Endothelial cell (in vitro differentiated cells): ENCODE data around the gene FBXL7. TPM values are rescaled to one million over a fixed set of nuclear protein-coding genes. Genes with fewer than 3 reads are reported as not detected.
"Not testable (repeated sequence)": the region's sequence is repeated elsewhere in the genome, so short reads cannot be mapped to it uniquely, and the experiment has no call there.

Experiments
- DNase-seq: peaks from one replicate; pipeline ENCODE4 v3.0.0; 2021; ENCODE audit warnings: low spot score
- H3K27ac Mint-ChIP-seq: one replicate; pipeline ENCODE4 v1.8.0; 2021; ENCODE audit warnings: mixed read lengths, inconsistent platforms; ENCODE audit not compliant: unreplicated experiment
- H3K27me3 Mint-ChIP-seq: one replicate; pipeline ENCODE4 v1.8.0; 2021; ENCODE audit warnings: mild to moderate bottlenecking, moderate library complexity, mixed read lengths, inconsistent platforms; ENCODE audit not compliant: unreplicated experiment
- H3K36me3 Mint-ChIP-seq: one replicate; pipeline ENCODE4 v1.8.0; 2021; ENCODE audit warnings: mild to moderate bottlenecking, low read depth, mixed read lengths, inconsistent platforms; ENCODE audit not compliant: unreplicated experiment
- H3K4me1 Mint-ChIP-seq: one replicate; pipeline ENCODE4 v1.8.0; 2021; ENCODE audit warnings: mild to moderate bottlenecking, mixed read lengths, inconsistent platforms; ENCODE audit not compliant: unreplicated experiment
- H3K4me3 Mint-ChIP-seq: one replicate; pipeline ENCODE4 v1.8.0; 2021; ENCODE audit warnings: mild to moderate bottlenecking, mixed read lengths, inconsistent platforms; ENCODE audit not compliant: unreplicated experiment
- H3K9me3 Mint-ChIP-seq: one replicate; pipeline ENCODE4 v1.8.0; 2021; ENCODE audit warnings: mixed read lengths, inconsistent platforms; ENCODE audit not compliant: unreplicated experiment
- total RNA-seq: library from RNA; stranded (reverse); fragmentation: NEBNext Ultra II Directional; extraction: Animal tissue kit (Norgen Biotek cat#: 25700); gene quantifications from one replicate; pipeline ENCODE4 v1.2.1, GENCODE V29; 2021; ENCODE audit not compliant: unreplicated experiment
- TF ChIP-seq, protein P1 (sequence below): fragments of 200-600 bp; sonication (generic); IDR thresholded peaks from one replicate; pipeline ENCODE4 v1.5.0; 2021; ENCODE audit warnings: antibody characterized with exemption; ENCODE audit not compliant: unreplicated experiment

Gene FBXL7
- total RNA-seq, 1 donor from 2014 or later = 63.8 TPM

DNA sequence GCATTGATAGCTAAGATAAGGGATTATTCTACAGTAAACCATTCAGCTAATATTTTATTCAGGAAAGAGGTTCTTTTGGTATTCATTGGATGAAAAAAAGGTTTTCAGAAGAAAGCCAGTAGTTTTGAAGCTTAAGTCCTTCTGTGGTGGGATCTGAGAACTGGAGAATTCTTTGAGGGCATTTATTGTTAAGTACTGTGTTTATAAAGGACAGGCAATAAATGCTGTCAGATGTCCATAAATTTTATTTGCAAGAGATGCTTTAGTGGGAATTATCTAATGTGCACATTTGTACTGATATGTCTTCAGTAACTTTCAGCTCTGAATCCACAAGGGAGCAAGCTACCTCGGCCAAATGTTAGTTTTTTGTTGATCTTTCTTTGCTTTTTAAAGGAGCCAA lies 358.3 kb downstream of the FBXL7 start:
- Mint-ChIP-seq H3K36me3 (peaks cover 5% of the 10 kb centered on the region), H3K27ac (no peak overlapping the region), H3K9me3 (no peaks in the 10 kb centered on the region), H3K4me3 (no peak overlapping the region), H3K27me3 (no peaks in the 10 kb centered on the region), H3K4me1 (peaks cover 15% of the 10 kb centered on the region)
- TF ChIP-seq, protein P1, sequence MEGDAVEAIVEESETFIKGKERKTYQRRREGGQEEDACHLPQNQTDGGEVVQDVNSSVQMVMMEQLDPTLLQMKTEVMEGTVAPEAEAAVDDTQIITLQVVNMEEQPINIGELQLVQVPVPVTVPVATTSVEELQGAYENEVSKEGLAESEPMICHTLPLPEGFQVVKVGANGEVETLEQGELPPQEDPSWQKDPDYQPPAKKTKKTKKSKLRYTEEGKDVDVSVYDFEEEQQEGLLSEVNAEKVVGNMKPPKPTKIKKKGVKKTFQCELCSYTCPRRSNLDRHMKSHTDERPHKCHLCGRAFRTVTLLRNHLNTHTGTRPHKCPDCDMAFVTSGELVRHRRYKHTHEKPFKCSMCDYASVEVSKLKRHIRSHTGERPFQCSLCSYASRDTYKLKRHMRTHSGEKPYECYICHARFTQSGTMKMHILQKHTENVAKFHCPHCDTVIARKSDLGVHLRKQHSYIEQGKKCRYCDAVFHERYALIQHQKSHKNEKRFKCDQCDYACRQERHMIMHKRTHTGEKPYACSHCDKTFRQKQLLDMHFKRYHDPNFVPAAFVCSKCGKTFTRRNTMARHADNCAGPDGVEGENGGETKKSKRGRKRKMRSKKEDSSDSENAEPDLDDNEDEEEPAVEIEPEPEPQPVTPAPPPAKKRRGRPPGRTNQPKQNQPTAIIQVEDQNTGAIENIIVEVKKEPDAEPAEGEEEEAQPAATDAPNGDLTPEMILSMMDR = no peak
- no peak for DNase-seq

DNA sequence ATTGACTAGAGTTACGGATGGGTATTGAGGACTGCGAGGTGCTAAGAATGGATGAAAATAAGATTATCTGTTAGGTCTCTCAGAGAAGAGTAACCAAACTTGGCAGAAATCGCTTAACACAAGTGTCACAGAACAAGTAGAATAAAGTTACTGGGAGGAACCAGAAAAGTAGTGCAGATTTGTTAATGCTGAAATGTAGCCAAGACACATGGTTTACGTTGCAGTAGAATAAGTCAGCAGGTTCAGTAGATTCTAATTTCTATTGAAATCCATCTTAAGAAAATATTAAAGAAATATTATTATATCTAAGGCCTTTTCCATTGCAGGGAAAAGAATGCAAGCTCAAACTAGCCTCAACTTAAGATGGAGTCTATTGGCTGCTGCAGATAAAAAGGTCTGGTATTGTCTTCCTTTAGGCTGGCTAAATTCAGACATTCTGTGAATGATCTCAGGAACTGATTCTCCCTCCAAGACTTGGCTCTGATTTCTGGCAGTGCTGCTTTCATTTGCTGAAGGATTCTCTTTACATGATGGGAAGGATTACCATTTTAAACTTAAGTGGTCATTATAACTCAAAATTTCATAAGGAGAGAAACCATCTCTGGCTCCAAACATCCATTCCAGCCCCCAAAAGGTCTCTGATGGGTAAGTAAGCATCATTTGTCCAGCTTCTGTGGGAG lies 364.7 kb downstream of the FBXL7 start:
- DNase-seq = no peak
- Mint-ChIP-seq H3K27me3 (peaks cover 5% of the 10 kb centered on the region), H3K36me3 (peaks cover 23% of the 10 kb centered on the region), H3K4me3 (no peak overlapping the region), H3K9me3 (no peaks in the 10 kb centered on the region), H3K27ac (no peak overlapping the region), H3K4me1 (peaks cover 16% of the 10 kb centered on the region)
- TF ChIP-seq, protein P1 = no peak

DNA sequence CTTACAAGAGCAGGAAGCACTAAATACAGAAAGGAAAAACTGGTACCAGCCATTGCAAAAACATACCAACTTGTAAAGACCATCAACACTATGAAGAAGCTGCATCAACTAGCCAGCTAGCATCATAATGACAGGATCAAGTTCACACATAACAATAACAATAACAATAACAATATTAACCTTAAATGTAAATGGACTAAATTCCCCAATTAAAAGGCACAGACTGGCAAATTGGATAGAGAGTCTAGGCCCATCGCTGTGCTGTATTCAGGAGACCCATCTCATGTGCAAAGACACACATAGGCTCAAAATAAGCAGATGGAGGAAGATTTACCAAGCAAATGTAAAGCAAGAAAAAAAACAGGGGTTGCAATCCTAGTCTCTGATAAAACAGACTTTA lies 372.3 kb downstream of the FBXL7 start:
- not testable (repeated sequence) for H3K4me1 Mint-ChIP-seq, H3K27me3 Mint-ChIP-seq, H3K4me3 Mint-ChIP-seq, H3K27ac Mint-ChIP-seq, DNase-seq
- H3K36me3 Mint-ChIP-seq = peaks cover 36% of the 10 kb centered on the region
- H3K9me3 Mint-ChIP-seq = peaks cover 13% of the 10 kb centered on the region

DNA sequence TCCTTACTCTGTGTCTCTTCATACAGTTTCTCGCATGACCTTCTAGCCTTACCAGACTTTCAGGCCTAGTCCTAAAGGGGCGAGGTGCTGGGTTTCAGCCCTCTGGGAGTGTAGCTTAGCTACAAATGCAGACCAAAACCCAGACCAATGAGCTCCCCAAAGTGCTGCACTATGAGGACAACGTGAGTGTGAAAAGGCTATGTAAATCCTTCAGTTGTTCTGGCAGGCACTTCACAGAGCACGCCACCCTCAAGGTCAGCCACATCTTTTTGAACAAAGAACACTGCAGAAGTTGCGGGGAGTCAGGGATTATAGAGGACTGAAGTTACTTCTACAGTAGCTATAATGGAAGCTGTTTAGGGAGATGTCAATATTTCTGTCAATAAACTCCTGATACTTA lies 377.9 kb downstream of the FBXL7 start:
- no peaks in the 10 kb centered on the region for H3K9me3 Mint-ChIP-seq
- DNase-seq = no peak
- no peaks in the 10 kb centered on the region for H3K4me1 Mint-ChIP-seq
- no peak overlapping the region for H3K4me3 Mint-ChIP-seq
- peaks cover 11% of the 10 kb centered on the region for H3K36me3 Mint-ChIP-seq
- H3K27ac Mint-ChIP-seq = no peak overlapping the region
- H3K27me3 Mint-ChIP-seq = no peaks in the 10 kb centered on the region
- TF ChIP-seq, protein P1 = no peak

DNA sequence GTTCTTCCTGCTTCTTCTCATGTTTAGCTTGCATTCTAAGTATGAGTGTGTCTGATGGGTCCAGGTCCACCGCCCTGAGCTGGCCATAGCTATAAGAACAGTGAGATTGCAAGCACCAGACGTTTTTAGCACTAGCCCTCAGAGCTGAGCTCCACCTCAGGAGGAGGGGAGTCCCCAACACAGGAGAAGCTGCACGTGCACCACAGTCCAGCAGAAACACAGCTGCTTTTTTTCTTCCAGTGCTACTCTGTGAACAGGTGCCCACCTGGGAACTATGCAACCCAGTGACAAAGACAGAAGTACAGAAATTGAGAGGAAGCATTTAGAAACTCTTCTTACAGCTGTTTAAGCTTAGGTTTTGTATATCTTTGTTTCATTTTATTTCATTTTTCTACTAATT lies 380.2 kb downstream of the FBXL7 start:
- Mint-ChIP-seq H3K27me3 (peaks cover 2% of the 10 kb centered on the region), H3K36me3 (peaks cover 8% of the 10 kb centered on the region), H3K4me1 (no peaks in the 10 kb centered on the region), H3K9me3 (no peaks in the 10 kb centered on the region), H3K27ac (no peak overlapping the region), H3K4me3 (no peak overlapping the region)
- TF ChIP-seq, protein P1 = no peak
- no peak for DNase-seq
